Central memory CD8-positive, alpha-beta T cell (primary cell): Measurements from ENCODE around the gene ETV7.
"Not testable (repeated sequence)": the region's sequence is repeated elsewhere in the genome, so short reads cannot be mapped to it uniquely, and the experiment has no call there.

Experiments used
- ATAC-seq: fragments of 150-1000 bp; cut with Tn5 transposase; replicated peaks from 2 replicates; pipeline ENCODE4 v1.10.0; 2022; ENCODE audit warnings: mild to moderate bottlenecking, moderate FRiP score, moderate number of reproducible peaks; ENCODE audit not compliant: poor library complexity, severe bottlenecking; ENCODE audit errors: extremely low read depth
- DNase-seq, 2 donors: peaks; one replicate each; pipeline ENCODE4 v3.0.0; 2021; ENCODE audit warnings: low spot score in 2 of 2
- H3K27ac Mint-ChIP-seq: one replicate; pipeline ENCODE4 v1.8.0; 2022; ENCODE audit warnings: low read depth, mild to moderate bottlenecking, moderate library complexity, mixed read lengths
- H3K27me3 Mint-ChIP-seq: one replicate; pipeline ENCODE4 v1.8.0; 2022; ENCODE audit warnings: mixed read lengths
- H3K36me3 Mint-ChIP-seq: one replicate; pipeline ENCODE4 v1.8.0; 2022; ENCODE audit warnings: mild to moderate bottlenecking, moderate library complexity, mixed read lengths; ENCODE audit not compliant: insufficient read depth
- H3K4me1 Mint-ChIP-seq: one replicate; pipeline ENCODE4 v1.8.0; 2022; ENCODE audit warnings: mixed read lengths
- H3K4me3 Mint-ChIP-seq: one replicate; pipeline ENCODE4 v1.8.0; 2022; ENCODE audit warnings: mild to moderate bottlenecking, moderate library complexity, mixed read lengths
- H3K9me3 Mint-ChIP-seq: one replicate; pipeline ENCODE4 v1.8.0; 2022; ENCODE audit warnings: mixed read lengths

Gene ETV7

GRCh38 chr6:36340306-36340617, 47.2 kb downstream of the ETV7 start:
- peaks cover 41% of the 10 kb centered on the region for H3K27me3 Mint-ChIP-seq
- H3K27ac Mint-ChIP-seq: no peak overlapping the region

GRCh38 chr6:36339146-36339545, 48.3 kb downstream of the ETV7 start:
- no peak overlapping the region for H3K27ac Mint-ChIP-seq
- no peaks in the 10 kb centered on the region for H3K36me3 Mint-ChIP-seq
- DNase-seq: no peak
- peaks cover 52% of the 10 kb centered on the region for H3K27me3 Mint-ChIP-seq
- no peak for ATAC-seq
- H3K4me1 Mint-ChIP-seq: peaks cover 11% of the 10 kb centered on the region
- no peak overlapping the region for H3K4me3 Mint-ChIP-seq
- no peaks in the 10 kb centered on the region for H3K9me3 Mint-ChIP-seq

More at GRCh38 chr6:36340306-36340617, 47.2 kb downstream of the ETV7 start:
- H3K4me3 Mint-ChIP-seq: no peak overlapping the region
- ATAC-seq: no peak
- no peak for DNase-seq
- H3K36me3 Mint-ChIP-seq: no peaks in the 10 kb centered on the region
- peaks cover 11% of the 10 kb centered on the region for H3K4me1 Mint-ChIP-seq
- no peaks in the 10 kb centered on the region for H3K9me3 Mint-ChIP-seq

GRCh38 chr6:36338223-36338622, 49.2 kb downstream of the ETV7 start:
- not testable (repeated sequence) for DNase-seq, H3K36me3 Mint-ChIP-seq, H3K4me3 Mint-ChIP-seq, H3K9me3 Mint-ChIP-seq, H3K27ac Mint-ChIP-seq, ATAC-seq
- peaks cover 59% of the 10 kb centered on the region for H3K27me3 Mint-ChIP-seq
- H3K4me1 Mint-ChIP-seq: peaks cover 11% of the 10 kb centered on the region

GRCh38 chr6:36337814-36338213, 49.7 kb downstream of the ETV7 start:
- Mint-ChIP-seq H3K4me3 (no peak overlapping the region), H3K36me3 (no peaks in the 10 kb centered on the region), H3K4me1 (peaks cover 11% of the 10 kb centered on the region), H3K27me3 (peaks cover 63% of the 10 kb centered on the region), H3K27ac (no peak overlapping the region), H3K9me3 (no peaks in the 10 kb centered on the region)
- ATAC-seq (no peak), DNase-seq (no peak)

- Mint-ChIP-seq H3K4me3 (no peak within 1 kb of the TSS), H3K36me3 (no peaks in the 10 kb centered on the region), H3K4me1 (peaks cover 11% of the 10 kb centered on the region), H3K27me3 (peaks cover 67% of the 10 kb centered on the region), H3K9me3 (no peaks in the 10 kb centered on the region), H3K27ac (no peak within 1 kb of the TSS)
- ATAC-seq: no peak
- no peak for DNase-seq
Measured at GRCh38 chr6:36336779-36337241, 50.7 kb downstream of the ETV7 start, which contains the start of gene BNIP5. Gene BNIP5, minus strand, starts transcription at chr6:36336888. Its CDS starts 6,198 bp downstream, at chr6:36330690.

- ATAC-seq (no peak), DNase-seq (no peak)
- no peaks in the 10 kb centered on the region for H3K36me3 Mint-ChIP-seq
- no peak overlapping the region for H3K4me3 Mint-ChIP-seq
- H3K4me1 Mint-ChIP-seq: peaks cover 11% of the 10 kb centered on the region
- H3K9me3 Mint-ChIP-seq: no peaks in the 10 kb centered on the region
- no peak overlapping the region for H3K27ac Mint-ChIP-seq
- H3K27me3 Mint-ChIP-seq: peaks cover 67% of the 10 kb centered on the region
Measured at GRCh38 chr6:36336208-36336710, 51.2 kb downstream of the ETV7 start.

GRCh38 chr6:36335465-36336207, 51.8 kb downstream of the ETV7 start:
- DNase-seq: no peak
- Mint-ChIP-seq H3K36me3 (no peaks in the 10 kb centered on the region), H3K4me3 (no peak overlapping the region), H3K27ac (no peak overlapping the region), H3K9me3 (no peaks in the 10 kb centered on the region), H3K27me3 (peaks cover 61% of the 10 kb centered on the region), H3K4me1 (peaks cover 6% of the 10 kb centered on the region)
- ATAC-seq: no peak

- no peak for DNase-seq
- Mint-ChIP-seq H3K9me3 (no peaks in the 10 kb centered on the region), H3K4me3 (no peak overlapping the region), H3K27ac (peak overlapping the region; percentile 1), H3K27me3 (peaks cover 54% of the 10 kb centered on the region), H3K36me3 (no peaks in the 10 kb centered on the region), H3K4me1 (peaks cover 6% of the 10 kb centered on the region)
- no peak for ATAC-seq
Measured at GRCh38 chr6:36334832-36335459, 52.5 kb downstream of the ETV7 start.

- Mint-ChIP-seq H3K9me3 (no peaks in the 10 kb centered on the region), H3K27ac (peak overlapping the region; percentile 1), H3K4me1 (peaks cover 6% of the 10 kb centered on the region), H3K36me3 (no peaks in the 10 kb centered on the region), H3K4me3 (no peak overlapping the region), H3K27me3 (peaks cover 46% of the 10 kb centered on the region)
- DNase-seq (no peak), ATAC-seq (no peak)
Measured at GRCh38 chr6:36333931-36334725, 53.3 kb downstream of the ETV7 start.

GRCh38 chr6:36333171-36333895, 54.1 kb downstream of the ETV7 start:
- H3K27ac Mint-ChIP-seq: no peak overlapping the region
- peaks cover 44% of the 10 kb centered on the region for H3K27me3 Mint-ChIP-seq
- peaks cover 6% of the 10 kb centered on the region for H3K4me1 Mint-ChIP-seq
- no peak overlapping the region for H3K4me3 Mint-ChIP-seq
- H3K9me3 Mint-ChIP-seq: no peaks in the 10 kb centered on the region
- no peaks in the 10 kb centered on the region for H3K36me3 Mint-ChIP-seq
- ATAC-seq: no peak
- DNase-seq: no peak

- DNase-seq (no peak), ATAC-seq (no peak)
- Mint-ChIP-seq H3K4me3 (no peak overlapping the region), H3K27ac (no peak overlapping the region), H3K9me3 (no peaks in the 10 kb centered on the region), H3K36me3 (no peaks in the 10 kb centered on the region), H3K4me1 (no peaks in the 10 kb centered on the region), H3K27me3 (peaks cover 38% of the 10 kb centered on the region)
Measured at GRCh38 chr6:36331381-36331780, 56.1 kb downstream of the ETV7 start.

- no peaks in the 10 kb centered on the region for H3K4me1 Mint-ChIP-seq
- no peaks in the 10 kb centered on the region for H3K36me3 Mint-ChIP-seq
- no peak overlapping the region for H3K27ac Mint-ChIP-seq
- DNase-seq: no peak
- ATAC-seq: no peak
- H3K27me3 Mint-ChIP-seq: peaks cover 28% of the 10 kb centered on the region
- no peak overlapping the region for H3K4me3 Mint-ChIP-seq
- H3K9me3 Mint-ChIP-seq: no peaks in the 10 kb centered on the region
Measured at GRCh38 chr6:36330366-36330765, 57.1 kb downstream of the ETV7 start.
